ENCODE data around the gene GPR39. TPM values are rescaled to one million over a fixed set of nuclear protein-coding genes. Genes with fewer than 3 reads are reported as not detected.

Gene GPR39
- total RNA-seq, 3 donors from 2014 or later (not counting 1 experiment from before 2014, with no cell fraction given), result not detected

- no peaks in the 10 kb centered on the region for H3K36me3 ChIP-seq (ENCODE audit: control insufficient read depth, insufficient read depth, low read length)
- H3K9me3 ChIP-seq (ENCODE audit: control insufficient read depth, insufficient read depth, low read length), result no peaks in the 10 kb centered on the region
- DNase-seq (no peak), ATAC-seq (no peak)
- Mint-ChIP-seq H3K9me3 (peaks cover 6 to 9% of the 10 kb centered on the region in 2 donors), H3K4me1 (no peaks in the 10 kb centered on the region), H3K36me3 (no peaks in the 10 kb centered on the region), H3K27ac (no peak overlapping the region), H3K27me3 (ENCODE audit: low read depth in 2 of 2) (no peaks in the 10 kb centered on the region), H3K4me3 (no peak overlapping the region)
- no peak overlapping the region for H3K27ac ChIP-seq (ENCODE audit: low read length)
- TF ChIP-seq, protein P1, sequence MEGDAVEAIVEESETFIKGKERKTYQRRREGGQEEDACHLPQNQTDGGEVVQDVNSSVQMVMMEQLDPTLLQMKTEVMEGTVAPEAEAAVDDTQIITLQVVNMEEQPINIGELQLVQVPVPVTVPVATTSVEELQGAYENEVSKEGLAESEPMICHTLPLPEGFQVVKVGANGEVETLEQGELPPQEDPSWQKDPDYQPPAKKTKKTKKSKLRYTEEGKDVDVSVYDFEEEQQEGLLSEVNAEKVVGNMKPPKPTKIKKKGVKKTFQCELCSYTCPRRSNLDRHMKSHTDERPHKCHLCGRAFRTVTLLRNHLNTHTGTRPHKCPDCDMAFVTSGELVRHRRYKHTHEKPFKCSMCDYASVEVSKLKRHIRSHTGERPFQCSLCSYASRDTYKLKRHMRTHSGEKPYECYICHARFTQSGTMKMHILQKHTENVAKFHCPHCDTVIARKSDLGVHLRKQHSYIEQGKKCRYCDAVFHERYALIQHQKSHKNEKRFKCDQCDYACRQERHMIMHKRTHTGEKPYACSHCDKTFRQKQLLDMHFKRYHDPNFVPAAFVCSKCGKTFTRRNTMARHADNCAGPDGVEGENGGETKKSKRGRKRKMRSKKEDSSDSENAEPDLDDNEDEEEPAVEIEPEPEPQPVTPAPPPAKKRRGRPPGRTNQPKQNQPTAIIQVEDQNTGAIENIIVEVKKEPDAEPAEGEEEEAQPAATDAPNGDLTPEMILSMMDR (IDR thresholded peaks at IDR 0.05), result no peak
- 87% methylated on average over 12 of the region's 12 CpGs for WGBS (ENCODE audit: insufficient coverage)
- no peak overlapping the region for H3K4me3 ChIP-seq (ENCODE audit: low read length)
- intact Hi-C loops (cut with micrococcal nuclease), result no loop called here
- no peaks in the 10 kb centered on the region for H3K27me3 ChIP-seq (ENCODE audit: control insufficient read depth, insufficient read depth, low read length)
- H3K4me1 ChIP-seq (ENCODE audit: control insufficient read depth, insufficient read depth, low read length), result no peaks in the 10 kb centered on the region
Observed at GRCh38 chr2:132559326-132559725, 142.7 kb downstream of the GPR39 start.

DNA sequence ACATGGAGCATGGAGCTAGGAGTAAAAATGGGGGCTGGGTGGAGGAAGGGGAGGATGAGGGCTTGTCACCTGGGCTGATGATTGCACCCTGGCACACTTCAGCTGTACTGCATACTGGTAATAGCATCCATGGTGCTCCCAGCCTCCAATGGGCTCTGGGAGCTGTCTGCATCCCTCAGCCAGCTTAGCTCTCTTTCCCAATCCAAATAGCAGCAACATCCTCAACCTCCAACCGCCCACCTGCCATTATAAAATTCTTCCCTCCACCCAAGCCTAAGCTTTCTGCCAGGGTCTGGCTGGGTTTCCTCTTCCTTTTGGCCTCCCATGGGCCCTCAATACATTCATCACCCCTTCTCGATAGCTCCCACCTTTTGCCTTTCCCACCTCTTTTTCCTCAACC is 143.3 kb downstream of the GPR39 start:
- DNase-seq, result no peak
- Mint-ChIP-seq H3K36me3 (no peaks in the 10 kb centered on the region), H3K4me1 (no peaks in the 10 kb centered on the region), H3K27ac (no peak overlapping the region), H3K27me3 (ENCODE audit: low read depth in 2 of 2) (no peaks in the 10 kb centered on the region), H3K4me3 (no peak overlapping the region), H3K9me3 (peaks cover 8 to 11% of the 10 kb centered on the region in 2 donors)
- H3K9me3 ChIP-seq (ENCODE audit: control insufficient read depth, insufficient read depth, low read length), result no peaks in the 10 kb centered on the region
- TF ChIP-seq, protein P1 (IDR thresholded peaks at IDR 0.05), result no peak
- no peak overlapping the region for H3K4me3 ChIP-seq (ENCODE audit: low read length)
- no peaks in the 10 kb centered on the region for H3K36me3 ChIP-seq (ENCODE audit: control insufficient read depth, insufficient read depth, low read length)
- ATAC-seq, result no peak
- no peak overlapping the region for H3K27ac ChIP-seq (ENCODE audit: low read length)
- H3K4me1 ChIP-seq (ENCODE audit: control insufficient read depth, insufficient read depth, low read length), result no peaks in the 10 kb centered on the region
- 90% methylated on average over 2 of the region's 2 CpGs for WGBS (ENCODE audit: insufficient coverage)
- intact Hi-C loops (cut with micrococcal nuclease), result no loop called here
- H3K27me3 ChIP-seq (ENCODE audit: control insufficient read depth, insufficient read depth, low read length), result no peaks in the 10 kb centered on the region

DNA sequence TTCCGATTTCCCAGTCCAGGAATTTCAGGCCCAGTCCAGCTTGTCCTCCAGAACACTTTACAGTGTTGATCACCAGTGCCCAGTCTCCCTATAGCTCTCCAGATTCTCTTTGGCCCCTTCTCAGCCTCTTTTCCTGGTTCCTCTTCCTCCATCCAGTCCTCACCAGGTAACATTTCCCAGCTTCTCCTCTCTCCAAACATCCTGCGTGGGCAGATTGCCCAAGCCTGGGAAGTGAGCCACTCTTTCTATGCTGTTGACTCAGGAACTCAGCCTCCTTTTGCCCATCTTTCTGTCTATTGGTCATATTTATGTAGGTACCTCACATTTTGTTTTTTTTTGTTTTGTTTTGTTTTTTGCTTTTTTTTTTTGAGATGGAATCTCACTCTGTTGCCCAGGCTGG is 144.0 kb downstream of the GPR39 start:
- Mint-ChIP-seq H3K9me3 (peaks cover 8 to 11% of the 10 kb centered on the region in 2 donors), H3K27ac (no peak overlapping the region), H3K4me1 (no peaks in the 10 kb centered on the region), H3K4me3 (no peak overlapping the region), H3K36me3 (no peaks in the 10 kb centered on the region), H3K27me3 (ENCODE audit: low read depth in 2 of 2) (no peaks in the 10 kb centered on the region)
- intact Hi-C loops (cut with micrococcal nuclease), result no loop called here
- no peaks in the 10 kb centered on the region for H3K9me3 ChIP-seq (ENCODE audit: control insufficient read depth, insufficient read depth, low read length)
- no peak overlapping the region for H3K4me3 ChIP-seq (ENCODE audit: low read length)
- H3K27me3 ChIP-seq (ENCODE audit: control insufficient read depth, insufficient read depth, low read length), result no peaks in the 10 kb centered on the region
- H3K27ac ChIP-seq (ENCODE audit: low read length), result no peak overlapping the region
- 87% methylated on average over 2 of the region's 2 CpGs for WGBS (ENCODE audit: insufficient coverage)
- H3K36me3 ChIP-seq (ENCODE audit: control insufficient read depth, insufficient read depth, low read length), result no peaks in the 10 kb centered on the region
- no peak for DNase-seq
- TF ChIP-seq, protein P1 (IDR thresholded peaks at IDR 0.05), result no peak
- H3K4me1 ChIP-seq (ENCODE audit: control insufficient read depth, insufficient read depth, low read length), result no peaks in the 10 kb centered on the region
- no peak for ATAC-seq

GRCh38 chr2:132562245-132562644 is 145.6 kb downstream of the GPR39 start:
- 71% methylated on average over 4 of the region's 4 CpGs for WGBS (ENCODE audit: insufficient coverage)
- intact Hi-C loops (cut with micrococcal nuclease), result no loop called here
- no peaks in the 10 kb centered on the region for H3K36me3 Mint-ChIP-seq

More at GRCh38 chr2:132562245-132562644, 145.6 kb downstream of the GPR39 start:
- Mint-ChIP-seq H3K9me3 (peaks cover 8 to 10% of the 10 kb centered on the region in 2 donors), H3K4me1 (no peaks in the 10 kb centered on the region), H3K4me3 (no peak overlapping the region), H3K27me3 (ENCODE audit: low read depth in 2 of 2) (no peaks in the 10 kb centered on the region), H3K27ac (no peak overlapping the region)
- Histone ChIP-seq H3K4me1 (ENCODE audit: control insufficient read depth, insufficient read depth, low read length) (no peaks in the 10 kb centered on the region), H3K4me3 (ENCODE audit: low read length) (no peak overlapping the region), H3K27ac (ENCODE audit: low read length) (no peak overlapping the region), H3K27me3 (ENCODE audit: control insufficient read depth, insufficient read depth, low read length) (no peaks in the 10 kb centered on the region), H3K9me3 (ENCODE audit: control insufficient read depth, insufficient read depth, low read length) (no peaks in the 10 kb centered on the region), H3K36me3 (ENCODE audit: control insufficient read depth, insufficient read depth, low read length) (no peaks in the 10 kb centered on the region)
- DNase-seq (no peak), ATAC-seq (no peak)
- TF ChIP-seq, protein P1 (IDR thresholded peaks at IDR 0.05), result no peak

Measured in natural killer cell (primary cell).